ENCODE measurements around the gene WDR62. TPM values are rescaled to one million over a fixed set of nuclear protein-coding genes. Genes with fewer than 3 reads are reported as not detected.

The WDR62 gene
- total and polyA plus RNA-seq, 2 donors (not counting 3 experiments of a cell fraction or from before 2014, with no cell fraction given): 8.0 to 13.4 TPM

DNA sequence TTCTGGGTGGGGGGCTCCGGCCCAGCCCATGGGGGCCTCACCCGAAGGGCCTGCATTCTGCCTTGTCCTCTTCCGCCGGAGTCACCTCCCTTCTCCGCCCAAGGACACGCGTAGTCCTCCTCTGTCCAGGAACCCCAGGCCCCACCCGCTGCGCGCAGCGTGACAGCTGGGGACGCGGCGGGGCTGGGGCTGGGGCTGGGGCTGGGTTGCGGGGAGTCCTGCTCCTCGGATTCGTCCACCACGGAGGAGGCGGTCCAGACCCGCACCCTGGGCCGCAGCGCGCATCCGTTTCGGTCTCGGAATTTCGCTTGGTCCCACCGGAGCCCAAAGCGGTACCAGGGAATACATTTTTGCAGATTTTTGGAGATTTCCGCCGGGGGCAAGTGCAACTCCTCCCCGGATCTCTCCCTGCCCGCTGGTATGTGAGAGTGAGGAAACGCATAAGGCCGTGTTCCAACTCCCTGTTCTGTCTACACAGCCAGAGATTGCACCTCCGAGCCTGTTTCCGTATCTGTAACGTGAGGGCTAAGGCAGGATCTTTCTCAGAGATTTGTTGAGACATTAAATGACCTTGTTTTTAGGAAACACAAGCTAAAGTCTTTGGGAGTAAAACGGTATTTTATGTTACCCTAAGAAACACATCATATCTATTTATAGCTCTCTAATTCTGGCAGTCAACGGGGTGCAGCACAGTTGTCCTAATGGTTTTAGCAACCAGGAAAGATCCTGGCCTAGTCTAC lies 97.8 kb downstream of the WDR62 start, which contains the start of gene COX7A1:
Gene COX7A1 (minus strand): TSS at position 96 of the 740 bp plus-strand sequence. CDS start 40 bp downstream, at position 56.
- peak within 1 kb of the TSS; percentile 43 to 70 (median 56) for H3K4me3 ChIP-seq (replicated peaks in 1 of 3; ENCODE audit: insufficient read depth in 1 of 3, low read depth in 1 of 3, low read length in 3 of 3)
- peaks cover 8 to 22% of the 10 kb centered on the region in 2 experiments for H3K36me3 ChIP-seq (ENCODE audit: control insufficient read depth in 2 of 2, extremely low read depth in 1 of 2, insufficient read depth in 2 of 2, low read length in 2 of 2)
- FAIRE-seq (peak; percentile 77), DNase-seq (ENCODE audit: low read depth, low spot score) (peak; percentile 23)
- H2AFZ ChIP-seq (ENCODE audit: low read depth, low read length): peak within 1 kb of the TSS; percentile 43
- H4K20me1 ChIP-seq (replicated peaks; ENCODE audit: control insufficient read depth, extremely low read depth, insufficient read depth, low read length): no peaks in the 10 kb centered on the region
- dilution Hi-C loops (cut with MboI; ENCODE audit: extremely low pct_ligation_motif_present, low sequenced_read_pairs) (no loop called here), intact Hi-C loops (cut with micrococcal nuclease) (loop anchor here (1.0 kb wide), 1 partner anchor 24 kb away; no protein-coding TSS in a partner anchor)
- H3K4me1 ChIP-seq (ENCODE audit: control insufficient read depth, extremely low read depth, insufficient read depth, low read length): peaks cover 13% of the 10 kb centered on the region
- no peak for TF ChIP-seq POLR2A (IDR thresholded peaks at IDR 0.05; ENCODE audit: low read depth, low read length)
- TF ChIP-seq, protein P1, sequence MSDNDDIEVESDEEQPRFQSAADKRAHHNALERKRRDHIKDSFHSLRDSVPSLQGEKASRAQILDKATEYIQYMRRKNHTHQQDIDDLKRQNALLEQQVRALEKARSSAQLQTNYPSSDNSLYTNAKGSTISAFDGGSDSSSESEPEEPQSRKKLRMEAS (IDR thresholded peaks at IDR 0.05; ENCODE audit: insufficient read depth, insufficient read length): no peak
- TF ChIP-seq EZH2 (IDR thresholded peaks at IDR 0.05; ENCODE audit: borderline replicate concordance, low read depth, low read length, severe bottlenecking): no peak
- TF ChIP-seq FOS (IDR thresholded peaks at IDR 0.05; ENCODE audit: borderline replicate concordance, insufficient read depth, low read length): no peak
- no peak for TF ChIP-seq JUN (IDR thresholded peaks at IDR 0.05; ENCODE audit: borderline replicate concordance, insufficient read depth, insufficient read length, low read depth)
- no peak for TF ChIP-seq CTCF (IDR thresholded peaks at IDR 0.05; ENCODE audit: extremely low read depth in 1 of 2, insufficient read depth in 1 of 2, low read depth in 1 of 2, low read length in 2 of 2)
- TF ChIP-seq MYC (IDR thresholded peaks at IDR 0.05; ENCODE audit: low read depth, low read length): no peak
- no TSS peak for BruUV-seq (replicated peaks)
- H3K9ac ChIP-seq (replicated peaks; ENCODE audit: extremely low read depth, insufficient read depth, low read length): peak within 1 kb of the TSS; percentile 61
- H3K4me2 ChIP-seq (ENCODE audit: insufficient read depth, low read length): peak within 1 kb of the TSS; percentile 66
- no peaks in the 10 kb centered on the region for H3K9me3 ChIP-seq (replicated peaks; ENCODE audit: control insufficient read depth, insufficient read depth, low read length)
- peak within 1 kb of the TSS; percentile 53 for H3K27ac ChIP-seq (ENCODE audit: insufficient read depth, low read depth, low read length)
- no peaks in the 10 kb centered on the region for H3K79me2 ChIP-seq (ENCODE audit: control insufficient read depth, insufficient read depth, low read length)
- H3K9me1 ChIP-seq (replicated peaks; ENCODE audit: control insufficient read depth, extremely low read depth, insufficient read depth, low read length): no peaks in the 10 kb centered on the region
- H3K27me3 ChIP-seq (ENCODE audit: control insufficient read depth in 2 of 2, insufficient read depth in 2 of 2, low read length in 2 of 2): no peaks in the 10 kb centered on the region
- ChIA-PET POLR2A (interaction anchor here (1.0 kb wide), 1 partner anchor 25 kb away, joined by 3 read pairs; no protein-coding TSS in a partner anchor), CTCF (interaction anchor here (0.8 to 3.4 kb wide), 6 partner anchors 11 to 93 kb away, joined by 3 to 23 read pairs (median 10); no protein-coding TSS in a partner anchor)

All from endothelial cell of umbilical vein (primary cell).